Chondrocyte (in vitro differentiated cells): ENCODE results near the gene MACROD2. TPM values are rescaled to one million over a fixed set of nuclear protein-coding genes. Genes with fewer than 3 reads are reported as not detected.
"Not testable (repeated sequence)": the region's sequence is repeated elsewhere in the genome, so short reads cannot be mapped to it uniquely, and the experiment has no call there.

Experiments
- DNase-seq: peaks from one replicate; pipeline ENCODE4 v3.0.0; 2021; ENCODE audit warnings: mixed read lengths, low spot score
- H3K27ac Mint-ChIP-seq: one replicate; pipeline ENCODE4 v1.8.0; 2021; ENCODE audit warnings: mild to moderate bottlenecking, moderate library complexity, mixed read lengths; ENCODE audit not compliant: unreplicated experiment
- H3K27me3 Mint-ChIP-seq: 2 replicates; pipeline ENCODE4 v1.8.0; 2021; ENCODE audit warnings: low read depth, mixed read lengths
- H3K36me3 Mint-ChIP-seq: 2 replicates; pipeline ENCODE4 v1.8.0; 2021; ENCODE audit warnings: low read depth, mixed read lengths
- H3K4me1 Mint-ChIP-seq: 2 replicates; pipeline ENCODE4 v1.8.0; 2021; ENCODE audit warnings: low read depth, mild to moderate bottlenecking, mixed read lengths
- H3K4me3 Mint-ChIP-seq: one replicate; pipeline ENCODE4 v1.8.0; 2021; ENCODE audit warnings: mild to moderate bottlenecking, moderate library complexity, mixed read lengths; ENCODE audit not compliant: unreplicated experiment
- H3K9me3 Mint-ChIP-seq: 2 replicates; pipeline ENCODE4 v1.8.0; 2021; ENCODE audit warnings: low read depth, mixed read lengths
- CTCF ChIP-seq: fragments of 200-600 bp; sonication (generic); IDR thresholded peaks from 2 replicates; pipeline ENCODE4 v1.5.0; 2021; ENCODE audit warnings: antibody characterized with exemption, mild to moderate bottlenecking, moderate library complexity
- total RNA-seq: library from RNA; stranded (reverse); gene quantifications from 3 replicates; pipeline ENCODE4 v1.2.1, GENCODE V29; 2021

MACROD2 gene
- total RNA-seq, 1 donor from 2014 or later: 3.2 TPM

GRCh38 chr20:14972256-14972655, 976.9 kb downstream of the MACROD2 start:
- no peaks in the 10 kb centered on the region for H3K9me3 Mint-ChIP-seq
- H3K4me1 Mint-ChIP-seq: no peaks in the 10 kb centered on the region
- H3K27me3 Mint-ChIP-seq: no peaks in the 10 kb centered on the region
- H3K36me3 Mint-ChIP-seq: no peaks in the 10 kb centered on the region
- no peak for TF ChIP-seq CTCF
- no peak overlapping the region for H3K27ac Mint-ChIP-seq
- no peak overlapping the region for H3K4me3 Mint-ChIP-seq
- DNase-seq: no peak

GRCh38 chr20:14972690-14973089, 977.4 kb downstream of the MACROD2 start:
- DNase-seq: no peak

GRCh38 chr20:14979453-14979986, 984.2 kb downstream of the MACROD2 start:
- H3K4me1 Mint-ChIP-seq: no peaks in the 10 kb centered on the region
- H3K36me3 Mint-ChIP-seq: peaks cover 4% of the 10 kb centered on the region
- no peak overlapping the region for H3K27ac Mint-ChIP-seq
- H3K9me3 Mint-ChIP-seq: peaks cover 18% of the 10 kb centered on the region
- H3K4me3 Mint-ChIP-seq: no peak overlapping the region
- no peak for TF ChIP-seq CTCF
- no peak for DNase-seq
- H3K27me3 Mint-ChIP-seq: no peaks in the 10 kb centered on the region

More at GRCh38 chr20:14972690-14973089, 977.4 kb downstream of the MACROD2 start:
- Mint-ChIP-seq H3K27ac (no peak overlapping the region), H3K4me3 (no peak overlapping the region), H3K27me3 (no peaks in the 10 kb centered on the region), H3K4me1 (no peaks in the 10 kb centered on the region), H3K36me3 (no peaks in the 10 kb centered on the region), H3K9me3 (no peaks in the 10 kb centered on the region)
- no peak for TF ChIP-seq CTCF

- not testable (repeated sequence) for DNase-seq, H3K4me1 Mint-ChIP-seq, H3K36me3 Mint-ChIP-seq, H3K4me3 Mint-ChIP-seq, H3K27me3 Mint-ChIP-seq, H3K27ac Mint-ChIP-seq
- H3K9me3 Mint-ChIP-seq: peaks cover 18% of the 10 kb centered on the region
Observed at GRCh38 chr20:14981486-14981885, 986.2 kb downstream of the MACROD2 start.

GRCh38 chr20:14982324-14982723, 987.0 kb downstream of the MACROD2 start:
- H3K9me3 Mint-ChIP-seq: peaks cover 18% of the 10 kb centered on the region
- H3K27ac Mint-ChIP-seq, H3K27me3 Mint-ChIP-seq, H3K4me1 Mint-ChIP-seq, DNase-seq, H3K4me3 Mint-ChIP-seq, H3K36me3 Mint-ChIP-seq: not testable (repeated sequence)

GRCh38 chr20:14984305-14984704, 989.0 kb downstream of the MACROD2 start:
- Mint-ChIP-seq H3K27me3 (no peaks in the 10 kb centered on the region), H3K36me3 (peaks cover 4% of the 10 kb centered on the region), H3K9me3 (peaks cover 18% of the 10 kb centered on the region), H3K4me3 (no peak overlapping the region), H3K27ac (no peak overlapping the region), H3K4me1 (peaks cover 8% of the 10 kb centered on the region)
- no peak for TF ChIP-seq CTCF
- DNase-seq: no peak
